Keratinocyte (primary cell): ENCODE results near the gene GLT1D1. TPM values are rescaled to one million over a fixed set of nuclear protein-coding genes. Genes with fewer than 3 reads are reported as not detected.

Experiments used
- DNase-seq: peaks from one replicate; pipeline ENCODE4 v3.0.0-alpha.2; 2011; ENCODE audit warnings: low read depth, missing footprints, low spot score
- FAIRE-seq: peaks from 2 replicates; lab custom pipeline; 2011; peaks lifted over from hg19 to GRCh38; lab: Jason Lieb, UNC
- H2AFZ ChIP-seq: 2 replicates; pipeline ENCODE4 v1.6.0; 2012; ENCODE audit warnings: low read length, control low read depth, inconsistent platforms; ENCODE audit not compliant: control insufficient read depth
- H3K27ac ChIP-seq: 2 replicates; pipeline ENCODE4 v1.5.1; 2011; ENCODE audit warnings: low read length; ENCODE audit not compliant: control insufficient read depth, insufficient read depth
- H3K27me3 ChIP-seq: 3 replicates; pipeline ENCODE4 v1.6.0; 2011; ENCODE audit warnings: low read length; ENCODE audit not compliant: control insufficient read depth, insufficient read depth; ENCODE audit errors: extremely low read depth
- H3K36me3 ChIP-seq, 2 experiments: 2 replicates in 1 of 2; 3 replicates in 1 of 2; pipeline ENCODE4 v1.5.1; 2011; ENCODE audit warnings: low read length in 2 of 2, mild to moderate bottlenecking in 1 of 2; ENCODE audit not compliant: control insufficient read depth in 2 of 2, insufficient read depth in 2 of 2; ENCODE audit errors: extremely low read depth in 1 of 2
- H3K4me1 ChIP-seq: 3 replicates; pipeline ENCODE4 v1.5.1; 2011; ENCODE audit warnings: low read length; ENCODE audit not compliant: control insufficient read depth, insufficient read depth; ENCODE audit errors: extremely low read depth
- H3K4me2 ChIP-seq: 3 replicates; pipeline ENCODE4 v1.6.0; 2011; ENCODE audit warnings: low read depth, low read length; ENCODE audit not compliant: control insufficient read depth, insufficient read depth; ENCODE audit errors: extremely low read depth
- H3K4me3 ChIP-seq, 3 experiments: fragments of 200-600 bp in 1 of 3; sonication (generic) in 1 of 3; 2 replicates in 2 of 3; 3 replicates in 1 of 3; pipeline ENCODE4 v1.5.1; 2011 to 2016; ENCODE audit warnings: low read length in 3 of 3, mild to moderate bottlenecking in 3 of 3, control low read depth in 2 of 3, inconsistent platforms in 1 of 3, low read depth in 1 of 3, mixed read lengths in 1 of 3, mixed run types in 1 of 3, moderate library complexity in 1 of 3; ENCODE audit not compliant: control insufficient read depth in 2 of 3, insufficient read depth in 2 of 3; ENCODE audit errors: extremely low read depth in 1 of 3
- H3K79me2 ChIP-seq: 2 replicates; pipeline ENCODE4 v1.6.0; 2012; ENCODE audit warnings: low read length; ENCODE audit not compliant: control insufficient read depth, insufficient read depth
- H3K9ac ChIP-seq: 3 replicates; pipeline ENCODE4 v1.6.0; 2011; ENCODE audit warnings: low read length; ENCODE audit not compliant: control insufficient read depth, insufficient read depth; ENCODE audit errors: extremely low read depth
- H3K9me1 ChIP-seq: 3 replicates; pipeline ENCODE4 v1.6.0; 2011; ENCODE audit warnings: low read length; ENCODE audit not compliant: control insufficient read depth, insufficient read depth; ENCODE audit errors: extremely low read depth
- H3K9me3 ChIP-seq: 2 replicates; pipeline ENCODE4 v1.5.1; 2012; ENCODE audit warnings: low read depth, low read length; ENCODE audit not compliant: control insufficient read depth
- H4K20me1 ChIP-seq: 3 replicates; pipeline ENCODE4 v1.6.0; 2011; ENCODE audit warnings: low read length; ENCODE audit not compliant: control insufficient read depth, insufficient read depth; ENCODE audit errors: extremely low read depth
- CTCF ChIP-seq, 3 experiments: IDR thresholded peaks in 1 of 3; conservative IDR thresholded peaks in 1 of 3; optimal IDR thresholded peaks in 1 of 3; 2 replicates in 2 of 3; 3 replicates in 1 of 3; pipeline versions ENCODE3 to v1.5.1; 2011; ENCODE audit warnings: low read length in 3 of 3, mild to moderate bottlenecking in 3 of 3, moderate library complexity in 2 of 3, control low read depth in 1 of 3, inconsistent platforms in 1 of 3; ENCODE audit not compliant: insufficient read depth in 2 of 3; ENCODE audit errors: extremely low read depth in 1 of 3
- EZH2 ChIP-seq: IDR thresholded peaks from one replicate; pipeline ENCODE4 v1.6.1; 2012; ENCODE audit warnings: inconsistent platforms, mild to moderate bottlenecking, low read length, moderate library complexity
- dilution Hi-C: fragments of 300-500 bp; cut with MboI; formaldehyde crosslinking; loops from one replicate; pipeline ENCODE4 v1.7.0; 2020; ENCODE audit warnings: low sequenced_read_pairs; ENCODE audit not compliant: extremely low pct_ligation_motif_present
- polyA plus RNA-seq, 5 experiments: library from polyadenylated mRNA; depleted of rRNA in 3 of 5; stranded (reverse) in 3 of 5; stranded (forward) in 1 of 5; unstranded in 1 of 5; fragments of >200 nt; gene quantifications; 1 replicate in 1 of 5; 2 replicates in 3 of 5; 3 replicates in 1 of 5; pipeline versions ENCODE4 v1.2.1 to v1.2.3, GENCODE V29; 2011 to 2012; ENCODE audit warnings: missing spikeins in 2 of 5, low read depth in 1 of 5, low replicate concordance in 1 of 5

Gene GLT1D1
- polyA plus RNA-seq, 1 donor (not counting 4 experiments of a cell fraction or from before 2014, with no cell fraction given): not detected

- Histone ChIP-seq H4K20me1 (no peaks in the 10 kb centered on the region), H3K4me3 (no peak overlapping the region), H3K4me1 (no peaks in the 10 kb centered on the region), H2AFZ (no peak overlapping the region), H3K9me3 (no peaks in the 10 kb centered on the region), H3K9ac (no peak overlapping the region), H3K27me3 (no peaks in the 10 kb centered on the region), H3K79me2 (no peaks in the 10 kb centered on the region), H3K9me1 (no peaks in the 10 kb centered on the region), H3K4me2 (no peak overlapping the region), H3K27ac (no peak overlapping the region), H3K36me3 (no peaks in the 10 kb centered on the region)
- no peak for DNase-seq
- TF ChIP-seq CTCF (optimal IDR thresholded peaks at IDR 0.05 in 1 of 3, IDR thresholded peaks at IDR 0.05 in 1 of 3, conservative IDR thresholded peaks at IDR 0.05 in 1 of 3; ENCODE audit: extremely low read depth in 1 of 3, insufficient read depth in 2 of 3, low read length in 3 of 3): no peak
- FAIRE-seq: no peak
- dilution Hi-C loops: no loop called here
Measured at GRCh38 chr12:128929057-128929456, 75.8 kb downstream of the GLT1D1 start.

- Histone ChIP-seq H3K27me3 (no peaks in the 10 kb centered on the region), H3K4me3 (no peak overlapping the region), H3K27ac (no peak overlapping the region), H3K4me1 (no peaks in the 10 kb centered on the region), H4K20me1 (no peaks in the 10 kb centered on the region), H2AFZ (no peak overlapping the region), H3K36me3 (no peaks in the 10 kb centered on the region), H3K9ac (no peak overlapping the region), H3K9me3 (no peaks in the 10 kb centered on the region), H3K4me2 (no peak overlapping the region), H3K9me1 (no peaks in the 10 kb centered on the region), H3K79me2 (no peaks in the 10 kb centered on the region)
- FAIRE-seq (no peak), DNase-seq (no peak)
- no peak for TF ChIP-seq EZH2
- TF ChIP-seq CTCF (optimal IDR thresholded peaks at IDR 0.05 in 1 of 3, IDR thresholded peaks at IDR 0.05 in 1 of 3, conservative IDR thresholded peaks at IDR 0.05 in 1 of 3; ENCODE audit: extremely low read depth in 1 of 3, insufficient read depth in 2 of 3, low read length in 3 of 3): no peak
- dilution Hi-C loops: no loop called here
Measured at GRCh38 chr12:128930606-128931005, 77.3 kb downstream of the GLT1D1 start.
